Heart left ventricle (tissue), 13 donors: Measurements from ENCODE around the gene RPL11.

Experiments used
- POLR2A ChIP-seq, 2 donors: fragments of 450-650 bp; IDR thresholded peaks; one replicate each; pipeline ENCODE4 v1.6.1; 2017; ENCODE audit warnings: antibody characterized with exemption in 2 of 2, mild to moderate bottlenecking in 2 of 2, moderate library complexity in 2 of 2
- TF ChIP-seq, protein P1 (sequence below), 12 donors: fragments of 200-600 bp; sonication (generic) in 4 of 12; IDR thresholded peaks; one replicate each; pipeline versions ENCODE4 v1.5.0 to v1.8.0; 2018 to 2022; ENCODE audit warnings: antibody characterized with exemption in 12 of 12, mild to moderate bottlenecking in 5 of 12
- donor health status: ischemic (EF 13 %, LVEDD 7.1; RV severe dilation, severe dysfunction).
- donor health status: DM: no; HTN: yes; CAD: no.
- donor health status: DM: no; HTN: no; CAD: no.
- donor health status: ischemic (EF 25% LVEDD 6.9; RV normal size, moderate dysfunction).
- donor health status: ischemic (EF 25% LVEDD 5.7; RV mildly dilated, moderate dysfunction).
- donor health status: ischemic (EF 35%, LVEDD 5.7; RV mildly dilated, moderate dysfunction).
- donor health status: nonischemic (EF 11% LVEDD 7.7; RV severe dilation, severe dysfunction).
- donor health status: DM: yes; HTN: yes; CAD: no.
- donor health status: PGD.
- donor health status: ischemic (EF 29% LVEDD 5.4; RV normal size, mild dysfunction).
- donor health status: nonischemic (EF 23%, LVEDD 6.1; RV moderate dilation, normal function).

DNA sequence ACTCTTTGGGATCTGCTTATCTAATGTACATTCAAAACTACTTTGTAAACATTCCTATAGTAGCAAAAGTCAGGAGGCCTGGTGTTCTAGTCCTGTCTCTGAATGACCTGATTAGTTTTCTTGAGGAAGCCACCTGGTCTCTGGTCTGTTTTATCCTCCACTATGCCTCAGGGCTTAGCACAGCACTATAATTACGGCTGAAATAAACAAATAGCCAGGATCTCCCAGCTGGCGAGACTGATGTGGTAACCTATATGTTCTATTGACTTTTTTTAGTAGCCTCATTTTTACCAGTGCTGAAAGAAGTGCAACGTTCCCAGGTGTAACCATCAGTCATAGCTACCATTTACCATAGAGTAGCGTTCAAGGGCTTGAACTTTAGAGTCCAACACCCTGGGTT is 24.2 kb upstream of the RPL11 start:
- TF ChIP-seq, protein P1, sequence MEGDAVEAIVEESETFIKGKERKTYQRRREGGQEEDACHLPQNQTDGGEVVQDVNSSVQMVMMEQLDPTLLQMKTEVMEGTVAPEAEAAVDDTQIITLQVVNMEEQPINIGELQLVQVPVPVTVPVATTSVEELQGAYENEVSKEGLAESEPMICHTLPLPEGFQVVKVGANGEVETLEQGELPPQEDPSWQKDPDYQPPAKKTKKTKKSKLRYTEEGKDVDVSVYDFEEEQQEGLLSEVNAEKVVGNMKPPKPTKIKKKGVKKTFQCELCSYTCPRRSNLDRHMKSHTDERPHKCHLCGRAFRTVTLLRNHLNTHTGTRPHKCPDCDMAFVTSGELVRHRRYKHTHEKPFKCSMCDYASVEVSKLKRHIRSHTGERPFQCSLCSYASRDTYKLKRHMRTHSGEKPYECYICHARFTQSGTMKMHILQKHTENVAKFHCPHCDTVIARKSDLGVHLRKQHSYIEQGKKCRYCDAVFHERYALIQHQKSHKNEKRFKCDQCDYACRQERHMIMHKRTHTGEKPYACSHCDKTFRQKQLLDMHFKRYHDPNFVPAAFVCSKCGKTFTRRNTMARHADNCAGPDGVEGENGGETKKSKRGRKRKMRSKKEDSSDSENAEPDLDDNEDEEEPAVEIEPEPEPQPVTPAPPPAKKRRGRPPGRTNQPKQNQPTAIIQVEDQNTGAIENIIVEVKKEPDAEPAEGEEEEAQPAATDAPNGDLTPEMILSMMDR (IDR thresholded peaks at IDR 0.05), result no peak
- no peak for TF ChIP-seq POLR2A (IDR thresholded peaks at IDR 0.05)
